HG03060 (cell line): ENCODE results near the gene PLA2G4E.

Experiments
- ATAC-seq: cut with Tn5 transposase; IDR thresholded peaks from one replicate; pipeline ENCODE4 v1.9.1; 2021; ENCODE audit warnings: low read depth, moderate number of reproducible peaks; ENCODE audit not compliant: unreplicated experiment

Gene PLA2G4E

GRCh38 chr15:42020713-42021273 is at the start of gene PLA2G4E:
Gene PLA2G4E, minus strand, starts transcription at chr15:42021042. Its CDS starts 12 bp downstream, at chr15:42021030.
- ATAC-seq = no peak

- ATAC-seq = no peak
Observed at GRCh38 chr15:42070279-42070975, 49.6 kb upstream of the PLA2G4E start.

- ATAC-seq = no peak
Observed at GRCh38 chr15:42069496-42070278, 48.8 kb upstream of the PLA2G4E start.

GRCh38 chr15:42069025-42069424 is 48.2 kb upstream of the PLA2G4E start:
- no peak for ATAC-seq

- ATAC-seq = no peak
Observed at GRCh38 chr15:42068601-42069000, 47.8 kb upstream of the PLA2G4E start.

GRCh38 chr15:42066764-42067415 is 46.0 kb upstream of the PLA2G4E start:
- no peak for ATAC-seq

- ATAC-seq = no peak
Observed at GRCh38 chr15:42065468-42065867, 44.6 kb upstream of the PLA2G4E start.

- ATAC-seq = no peak
Observed at GRCh38 chr15:42065033-42065432, 44.2 kb upstream of the PLA2G4E start.

GRCh38 chr15:42064271-42064670 is 43.4 kb upstream of the PLA2G4E start:
- ATAC-seq = no peak

- ATAC-seq = no peak
Observed at GRCh38 chr15:42063122-42063848, 42.4 kb upstream of the PLA2G4E start.

GRCh38 chr15:42062284-42062806 is 41.5 kb upstream of the PLA2G4E start:
- no peak for ATAC-seq

GRCh38 chr15:42060797-42061196 is 40.0 kb upstream of the PLA2G4E start:
- no peak for ATAC-seq

- no peak for ATAC-seq
Observed at GRCh38 chr15:42060477-42060763, 39.6 kb upstream of the PLA2G4E start.

GRCh38 chr15:42059661-42060476 is 39.0 kb upstream of the PLA2G4E start:
- ATAC-seq = no peak

- no peak for ATAC-seq
Observed at GRCh38 chr15:42058791-42059190, 37.9 kb upstream of the PLA2G4E start.

- ATAC-seq = no peak
Observed at GRCh38 chr15:42057799-42058646, 37.2 kb upstream of the PLA2G4E start.

- ATAC-seq = no peak
Observed at GRCh38 chr15:42056934-42057798, 36.3 kb upstream of the PLA2G4E start.

- no peak for ATAC-seq
Observed at GRCh38 chr15:42053914-42054313, 33.1 kb upstream of the PLA2G4E start.
